Measurements from ENCODE around the gene EPB41L5. TPM values are rescaled to one million over a fixed set of nuclear protein-coding genes. Genes with fewer than 3 reads are reported as not detected.

The EPB41L5 gene
- total RNA-seq, 1 donor from 2014 or later = 29.4 TPM

- POLR2A ChIA-PET = no interaction called here
- Mint-ChIP-seq H3K36me3 (ENCODE audit: low read depth) (peaks cover 29% of the 10 kb centered on the region), H3K27me3 (no peaks in the 10 kb centered on the region), H3K4me1 (no peaks in the 10 kb centered on the region), H3K9me3 (peaks cover 2% of the 10 kb centered on the region), H3K27ac (no peak overlapping the region), H3K4me3 (no peak overlapping the region)
- ATAC-seq (ENCODE audit: low read depth) (no peak), DNase-seq (no peak)
- CTCF ChIA-PET = no interaction called here
- intact Hi-C loops (cut with micrococcal nuclease) = no loop called here
- TF ChIP-seq CTCF (IDR thresholded peaks at IDR 0.05) = no peak
These were observed 62.7 kb downstream of the EPB41L5 start for GRCh38 chr2:120075545-120075944.

- Mint-ChIP-seq H3K4me1 (no peaks in the 10 kb centered on the region), H3K27ac (no peak overlapping the region), H3K27me3 (no peaks in the 10 kb centered on the region), H3K4me3 (no peak overlapping the region), H3K9me3 (no peaks in the 10 kb centered on the region), H3K36me3 (ENCODE audit: low read depth) (peaks cover 36% of the 10 kb centered on the region)
- no peak for ATAC-seq (ENCODE audit: low read depth)
- ChIA-PET CTCF (no interaction called here), POLR2A (no interaction called here)
- no peak for TF ChIP-seq CTCF (IDR thresholded peaks at IDR 0.05)
- DNase-seq = no peak
- intact Hi-C loops (cut with micrococcal nuclease) = no loop called here
These were observed 65.0 kb downstream of the EPB41L5 start for GRCh38 chr2:120077896-120078295.

GRCh38 chr2:120079647-120080046, 66.8 kb downstream of the EPB41L5 start:
- H3K4me1 Mint-ChIP-seq = no peaks in the 10 kb centered on the region
- H3K27me3 Mint-ChIP-seq = no peaks in the 10 kb centered on the region
- CTCF ChIA-PET = no interaction called here
- no peak overlapping the region for H3K4me3 Mint-ChIP-seq
- H3K9me3 Mint-ChIP-seq = no peaks in the 10 kb centered on the region
- intact Hi-C loops (cut with micrococcal nuclease) = no loop called here
- no peak for TF ChIP-seq CTCF (IDR thresholded peaks at IDR 0.05)
- POLR2A ChIA-PET = no interaction called here
- DNase-seq (no peak), ATAC-seq (ENCODE audit: low read depth) (no peak)
- peaks cover 51% of the 10 kb centered on the region for H3K36me3 Mint-ChIP-seq (ENCODE audit: low read depth)
- H3K27ac Mint-ChIP-seq = no peak overlapping the region

GRCh38 chr2:120091436-120091835, 78.6 kb downstream of the EPB41L5 start:
- no peaks in the 10 kb centered on the region for H3K4me1 Mint-ChIP-seq
- CTCF ChIA-PET = no interaction called here
- ATAC-seq (ENCODE audit: low read depth) = no peak
- no peak overlapping the region for H3K27ac Mint-ChIP-seq
- H3K27me3 Mint-ChIP-seq = no peaks in the 10 kb centered on the region
- H3K9me3 Mint-ChIP-seq = no peaks in the 10 kb centered on the region
- H3K36me3 Mint-ChIP-seq (ENCODE audit: low read depth) = peaks cover 45% of the 10 kb centered on the region
- no peak for TF ChIP-seq CTCF (IDR thresholded peaks at IDR 0.05)
- H3K4me3 Mint-ChIP-seq = no peak overlapping the region
- intact Hi-C loops (cut with micrococcal nuclease) = no loop called here
- no peak for DNase-seq
- POLR2A ChIA-PET = no interaction called here

GRCh38 chr2:120094795-120095194, 81.9 kb downstream of the EPB41L5 start:
- H3K4me1 Mint-ChIP-seq = peaks cover 3% of the 10 kb centered on the region
- DNase-seq = no peak
- no peak for ATAC-seq (ENCODE audit: low read depth)
- H3K36me3 Mint-ChIP-seq (ENCODE audit: low read depth) = peaks cover 39% of the 10 kb centered on the region
- ChIA-PET POLR2A (no interaction called here), CTCF (no interaction called here)
- no peak for TF ChIP-seq CTCF (IDR thresholded peaks at IDR 0.05)
- intact Hi-C loops (cut with micrococcal nuclease) = no loop called here
- H3K27me3 Mint-ChIP-seq = no peaks in the 10 kb centered on the region
- H3K4me3 Mint-ChIP-seq = no peak overlapping the region
- no peaks in the 10 kb centered on the region for H3K9me3 Mint-ChIP-seq
- no peak overlapping the region for H3K27ac Mint-ChIP-seq

Data from activated B cell treated with CpG ODN at 0.5 μM for 24 hours (primary cell).